NCI-H2171 (cell line): ENCODE results near the gene MYL11.
"Not testable (repeated sequence)": the region's sequence is repeated elsewhere in the genome, so short reads cannot be mapped to it uniquely, and the experiment has no call there.

ENCODE experiments used
- DNase-seq: peaks from one replicate; lab custom pipeline; 2025; lab: John Stamatoyannopoulos, UW

Gene MYL11, protein sequence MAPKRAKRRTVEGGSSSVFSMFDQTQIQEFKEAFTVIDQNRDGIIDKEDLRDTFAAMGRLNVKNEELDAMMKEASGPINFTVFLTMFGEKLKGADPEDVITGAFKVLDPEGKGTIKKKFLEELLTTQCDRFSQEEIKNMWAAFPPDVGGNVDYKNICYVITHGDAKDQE

DNA sequence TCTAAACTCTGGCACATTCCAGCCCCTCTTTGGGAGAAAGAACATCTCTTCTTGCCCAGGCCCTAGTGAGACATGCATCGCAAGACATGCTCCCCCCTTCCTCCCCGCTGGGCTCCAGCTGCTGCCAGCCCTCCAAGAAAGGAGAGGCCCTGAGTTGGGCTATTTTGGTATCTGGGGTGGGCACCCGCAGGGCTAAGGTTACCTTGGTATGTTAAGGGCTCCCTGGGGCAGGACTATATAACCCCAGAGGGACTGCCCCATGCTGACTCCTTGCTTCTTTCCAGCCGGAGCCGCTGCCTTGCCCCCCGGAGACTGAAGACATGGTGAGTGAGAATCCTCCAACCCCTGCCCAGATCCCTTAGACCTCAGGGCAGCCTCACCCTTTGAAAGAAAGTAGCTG is at the start of gene MYL11:
Gene MYL11 (plus strand): TSS at position 265 of the 400 bp plus-strand sequence. CDS start 56 bp downstream, at position 321.
- no peak for DNase-seq

DNA sequence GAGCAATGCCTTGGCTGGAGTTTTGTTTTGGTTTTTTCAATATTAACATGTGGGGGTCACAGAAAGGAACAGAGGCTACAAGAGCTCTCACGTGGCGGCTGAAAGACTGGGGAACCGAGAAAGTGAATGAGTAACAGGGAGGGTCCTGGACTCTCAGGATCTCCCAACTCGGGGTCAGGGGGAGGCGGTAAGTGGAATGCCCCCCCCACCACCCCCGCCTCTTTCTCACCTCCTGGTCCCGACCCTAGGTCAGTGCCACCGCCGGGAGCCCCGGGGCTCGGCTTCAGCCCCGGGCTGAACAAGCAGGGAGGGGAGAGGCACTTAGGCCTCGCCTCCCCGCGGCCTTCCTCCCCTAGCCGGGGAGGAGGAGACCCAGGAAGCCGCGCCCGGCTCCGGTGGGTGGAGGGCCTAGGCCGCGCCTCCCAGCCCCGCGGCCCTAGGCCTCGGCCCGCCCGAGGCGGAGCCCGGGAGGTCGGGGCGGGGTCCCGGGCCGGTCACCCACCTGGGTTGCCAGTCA is 40.1 kb upstream of the MYL11 start:
- DNase-seq: peak; percentile 58

DNA sequence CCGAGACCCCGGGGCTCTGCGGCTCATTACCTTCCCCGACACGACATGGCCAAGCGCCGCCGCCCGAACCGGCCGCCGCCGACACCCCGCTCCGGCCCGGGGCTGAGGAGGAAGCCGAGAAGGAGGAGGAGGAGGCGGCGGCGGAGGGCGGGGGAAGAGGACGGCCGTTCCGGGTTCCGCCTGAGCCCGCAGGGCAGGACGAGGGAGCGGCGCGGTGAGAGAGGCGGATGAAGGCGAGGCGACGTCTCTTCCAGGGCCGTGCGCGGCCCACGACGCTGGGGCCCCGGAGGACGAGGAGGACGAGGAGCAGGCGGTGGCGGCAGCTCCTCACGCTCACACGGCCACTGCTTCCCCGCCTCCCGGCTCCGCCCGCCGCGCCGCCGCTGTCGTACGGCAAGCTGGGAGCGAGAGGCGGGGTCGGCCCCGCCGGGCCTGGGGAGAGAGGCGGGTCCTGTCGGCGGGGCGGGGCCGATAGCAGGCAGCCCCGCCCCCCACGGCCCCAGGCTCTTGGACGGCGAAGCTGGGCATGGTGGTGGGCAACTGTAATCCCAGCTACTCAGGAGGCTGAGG is 39.5 kb upstream of the MYL11 start:
- peak; percentile 59 for DNase-seq

DNA sequence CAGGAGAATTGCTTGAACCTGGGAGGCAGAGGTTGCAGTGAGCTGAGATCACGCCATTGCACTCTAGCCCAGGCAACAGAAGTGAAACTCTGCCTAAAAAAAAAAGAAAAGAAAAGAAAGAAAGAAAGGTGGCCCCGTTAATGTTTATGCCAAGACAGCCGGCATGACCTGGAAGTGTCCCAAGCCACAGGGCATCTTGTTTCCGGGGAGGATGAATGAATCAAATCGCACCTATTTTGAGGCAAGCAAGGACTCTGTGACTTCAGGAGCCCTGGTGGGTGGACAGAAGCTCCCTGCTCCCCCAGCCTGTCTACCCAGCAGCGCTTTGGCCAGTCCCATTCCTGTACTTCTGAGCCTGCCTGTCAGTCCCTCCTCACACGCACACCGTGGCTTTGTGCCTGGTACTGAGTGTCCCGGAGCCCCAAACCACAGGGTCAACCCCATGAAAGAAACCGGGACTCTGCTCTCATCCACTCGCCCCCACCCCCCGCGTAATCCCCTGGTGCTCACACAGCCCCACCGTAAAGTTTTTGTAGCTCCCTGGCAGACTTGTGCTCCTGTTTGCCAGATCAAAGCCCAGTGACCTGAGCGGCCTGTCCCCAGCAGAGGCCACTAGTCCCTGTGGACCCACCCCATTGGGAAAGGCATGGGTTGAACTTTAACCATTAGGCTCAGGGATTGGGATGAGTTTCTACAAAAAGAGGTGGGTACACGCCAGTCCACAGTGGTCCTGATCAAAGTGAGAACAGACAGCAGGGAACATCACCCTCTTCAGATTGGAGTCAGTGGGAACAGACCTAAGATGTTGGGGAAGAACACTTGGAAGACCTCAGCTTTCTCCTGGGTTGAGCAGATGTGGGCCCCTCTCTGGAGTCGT is 38.8 kb upstream of the MYL11 start:
- DNase-seq: no peak

DNA sequence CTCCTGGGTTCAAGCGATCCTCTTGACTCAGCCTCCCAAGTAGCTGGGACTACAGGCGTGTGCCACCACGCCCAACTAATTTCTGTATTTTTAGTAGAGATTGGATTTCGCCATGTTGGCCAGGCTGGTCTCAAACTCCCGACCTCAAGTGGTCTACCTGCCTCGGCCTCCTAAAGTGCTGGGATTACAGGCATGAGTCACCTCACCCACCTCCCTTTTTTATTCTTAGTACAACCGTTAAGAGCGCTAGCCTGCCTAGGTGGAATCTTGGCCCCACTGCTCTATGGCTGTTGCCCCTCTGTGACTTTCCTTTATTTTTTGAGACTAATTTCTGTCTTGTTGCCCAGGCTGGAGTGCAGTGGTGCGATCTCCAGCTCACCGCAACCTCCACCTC is 36.6 kb upstream of the MYL11 start:
- not testable (repeated sequence) for DNase-seq

DNA sequence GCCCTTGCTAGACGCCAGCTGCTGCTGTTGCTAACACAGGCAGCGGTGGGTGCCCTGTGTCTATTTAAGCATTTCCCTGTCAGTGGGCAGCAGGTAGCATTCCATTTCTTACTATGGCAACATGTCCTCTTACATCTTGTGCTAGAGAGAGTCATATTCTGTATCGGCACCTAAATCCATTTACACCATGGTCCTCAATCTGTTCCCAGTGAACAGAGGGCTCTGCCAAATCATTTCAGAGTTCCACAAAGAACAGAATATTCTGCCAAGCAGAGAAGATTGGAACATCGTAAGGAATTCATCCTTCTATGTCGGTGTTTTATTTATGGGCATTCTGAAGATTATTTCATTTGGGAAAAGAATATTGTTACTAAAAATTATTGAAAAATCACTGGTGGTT is 35.9 kb upstream of the MYL11 start:
- DNase-seq: not testable (repeated sequence)

DNA sequence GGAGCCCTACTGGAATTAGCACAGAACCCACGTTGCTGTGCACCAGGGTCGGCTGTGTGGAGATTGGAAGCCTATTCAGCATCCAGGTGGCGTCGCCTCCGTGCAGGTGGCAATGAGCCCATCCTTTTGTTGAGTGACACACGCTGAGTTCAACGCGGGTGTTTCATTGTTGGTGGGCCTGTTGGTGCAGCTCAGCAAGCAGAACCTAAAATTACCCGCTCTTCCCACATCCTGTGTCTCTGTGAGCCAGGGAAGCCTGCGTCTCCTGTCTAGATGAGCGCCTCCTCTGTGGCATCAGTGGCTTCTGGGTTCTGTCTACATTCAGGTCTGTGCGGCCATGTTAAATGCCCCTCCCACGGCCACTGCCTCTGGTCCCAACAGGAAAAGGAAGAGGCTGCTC is 34.0 kb upstream of the MYL11 start:
- no peak for DNase-seq

DNA sequence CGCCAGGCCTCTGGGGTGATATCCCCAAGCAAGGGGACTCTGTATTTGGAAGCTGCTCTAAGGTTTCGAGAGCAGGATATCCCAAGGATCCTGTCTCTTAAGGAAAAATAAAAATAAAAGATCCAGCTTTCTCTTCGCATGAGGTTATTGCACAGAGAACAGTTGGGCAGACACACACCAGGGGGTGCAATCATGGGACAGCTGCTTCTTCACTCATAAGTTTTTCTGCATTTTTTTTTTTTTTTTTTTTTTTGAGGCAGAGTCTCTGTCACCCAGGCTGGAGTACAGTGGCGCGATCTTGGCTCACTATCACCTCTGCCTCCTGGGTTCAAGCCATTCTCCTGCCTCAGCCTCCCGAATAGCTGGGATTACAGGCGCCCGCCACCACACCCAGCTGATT is 32.6 kb upstream of the MYL11 start:
- DNase-seq: not testable (repeated sequence)

DNA sequence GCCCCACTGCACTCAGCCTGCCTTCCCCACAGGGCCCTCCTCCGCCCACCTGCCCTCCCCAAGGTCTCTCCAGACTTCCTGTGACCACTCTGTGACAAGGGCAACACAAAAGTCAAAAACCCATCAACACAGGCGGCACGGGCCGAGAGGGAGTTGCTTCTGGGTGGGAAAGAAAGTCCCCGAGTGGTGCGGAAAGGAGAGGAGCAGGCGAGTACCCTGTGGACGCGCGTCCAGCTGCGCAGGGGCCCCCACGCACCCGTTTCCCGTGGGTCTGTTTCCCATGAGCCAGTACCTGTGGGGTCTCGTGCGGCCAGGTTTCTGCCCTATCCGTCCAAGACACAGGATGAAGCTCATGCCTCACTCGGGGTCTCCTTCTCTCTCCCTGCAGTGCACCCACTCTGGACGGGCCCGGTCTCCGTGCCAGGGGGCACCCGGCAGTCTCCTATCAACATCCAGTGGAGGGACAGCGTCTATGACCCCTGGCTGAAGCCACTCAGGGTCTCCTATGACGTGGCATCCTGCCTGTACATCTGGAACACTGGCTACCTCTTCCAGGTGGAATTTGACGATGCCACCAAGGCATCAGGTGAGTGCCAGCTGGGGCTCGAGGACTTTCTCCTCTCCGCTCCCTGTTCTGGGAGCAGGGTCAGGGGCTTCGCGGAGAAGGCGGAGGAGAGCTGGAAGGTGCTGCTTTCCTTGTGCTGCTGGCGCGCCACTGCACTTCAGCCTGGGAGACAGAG is 31.7 kb upstream of the MYL11 start:
- no peak for DNase-seq

DNA sequence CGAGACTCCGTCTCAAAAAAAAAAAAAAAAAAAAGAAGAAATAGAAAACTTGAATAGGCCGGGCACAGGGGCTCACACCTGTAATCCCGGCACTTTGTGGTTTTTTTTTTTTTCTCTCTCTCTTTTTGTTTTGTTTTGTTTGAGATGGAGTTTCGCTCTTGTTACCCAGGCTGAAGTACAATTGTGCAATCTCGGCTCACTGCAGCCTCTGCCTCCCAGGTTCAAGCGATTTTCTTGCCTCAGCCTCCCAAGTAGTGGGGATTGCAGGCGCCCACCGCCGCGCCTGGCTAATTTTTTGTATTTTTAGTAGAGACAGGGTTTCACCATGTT is 31.1 kb upstream of the MYL11 start:
- not testable (repeated sequence) for DNase-seq

DNA sequence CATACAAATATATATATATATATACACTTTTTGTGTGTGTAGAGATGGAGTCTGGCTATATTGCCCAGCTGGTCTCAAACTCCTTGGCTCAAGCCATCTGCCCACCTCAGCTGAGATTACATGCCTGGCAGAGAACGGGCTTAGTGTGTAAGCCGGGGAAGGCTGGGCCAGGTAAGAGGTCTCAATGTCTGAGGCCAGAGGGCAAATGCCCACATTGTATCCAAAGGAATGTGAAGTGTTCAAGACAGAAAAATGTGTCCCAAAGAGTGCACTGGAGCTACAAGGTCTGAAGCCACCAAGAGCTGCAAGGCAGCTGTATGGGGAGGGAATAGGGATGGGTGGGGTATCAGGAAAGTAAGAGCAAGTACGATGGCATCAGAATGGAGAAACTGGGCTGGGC is 28.3 kb upstream of the MYL11 start:
- DNase-seq: no peak

DNA sequence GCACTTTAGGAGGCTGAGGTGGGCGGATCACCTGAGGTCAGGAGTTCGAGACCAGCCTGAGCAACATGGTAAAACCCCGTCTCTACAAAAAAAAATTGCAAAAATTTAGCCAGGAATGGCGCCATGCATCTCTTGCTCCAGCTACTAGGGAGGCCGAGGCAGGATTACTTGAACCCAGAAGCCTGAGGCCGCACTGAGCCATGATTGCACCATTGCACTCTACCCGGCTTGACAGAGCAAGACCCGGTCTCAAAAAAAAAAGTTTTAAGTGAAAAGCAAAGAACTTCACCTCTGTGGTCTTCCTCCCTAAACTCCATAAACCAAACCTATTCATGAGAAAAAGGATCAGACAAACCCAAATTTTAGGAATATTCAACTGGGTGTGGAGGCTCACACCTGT is 26.5 kb upstream of the MYL11 start:
- no peak for DNase-seq

DNA sequence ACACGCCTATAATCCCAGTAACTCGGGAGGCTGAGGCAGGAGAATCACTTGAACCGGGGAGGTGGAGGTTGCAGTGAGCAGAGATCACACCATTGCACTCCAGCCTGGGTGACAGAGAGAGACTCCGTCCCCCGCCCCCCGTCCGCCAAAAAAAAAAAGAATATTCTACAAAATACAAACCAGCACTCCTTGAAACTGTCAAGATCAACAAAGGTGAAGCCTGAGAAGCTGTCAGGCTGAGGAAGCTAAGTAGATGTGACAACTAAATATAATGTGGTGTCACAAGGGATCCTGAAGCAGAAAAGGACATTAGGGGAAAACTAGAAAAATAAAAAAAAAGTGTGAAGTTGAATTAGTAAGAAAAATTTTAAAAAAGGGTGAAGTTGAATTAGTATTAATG is 25.7 kb upstream of the MYL11 start:
- no peak for DNase-seq

DNA sequence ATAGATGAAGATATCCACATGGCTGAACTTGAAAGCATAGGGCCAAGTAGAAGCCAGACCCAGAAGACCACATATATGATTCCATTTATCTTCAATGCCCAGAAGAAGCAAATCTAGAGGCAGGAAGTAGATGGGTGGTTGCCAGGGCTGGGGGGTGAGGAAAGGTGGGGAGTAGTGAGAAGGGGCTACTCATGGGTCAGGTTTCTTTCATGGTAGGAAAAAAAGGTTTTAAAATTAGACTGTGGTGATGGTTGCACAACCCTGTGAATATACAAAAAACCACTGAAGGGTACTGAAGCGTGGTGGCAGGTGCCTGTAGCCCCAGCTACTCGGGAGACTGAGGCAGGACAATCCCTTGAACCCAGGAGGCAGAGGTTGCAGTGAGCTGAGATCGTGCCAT is 24.9 kb upstream of the MYL11 start:
- no peak for DNase-seq

DNA sequence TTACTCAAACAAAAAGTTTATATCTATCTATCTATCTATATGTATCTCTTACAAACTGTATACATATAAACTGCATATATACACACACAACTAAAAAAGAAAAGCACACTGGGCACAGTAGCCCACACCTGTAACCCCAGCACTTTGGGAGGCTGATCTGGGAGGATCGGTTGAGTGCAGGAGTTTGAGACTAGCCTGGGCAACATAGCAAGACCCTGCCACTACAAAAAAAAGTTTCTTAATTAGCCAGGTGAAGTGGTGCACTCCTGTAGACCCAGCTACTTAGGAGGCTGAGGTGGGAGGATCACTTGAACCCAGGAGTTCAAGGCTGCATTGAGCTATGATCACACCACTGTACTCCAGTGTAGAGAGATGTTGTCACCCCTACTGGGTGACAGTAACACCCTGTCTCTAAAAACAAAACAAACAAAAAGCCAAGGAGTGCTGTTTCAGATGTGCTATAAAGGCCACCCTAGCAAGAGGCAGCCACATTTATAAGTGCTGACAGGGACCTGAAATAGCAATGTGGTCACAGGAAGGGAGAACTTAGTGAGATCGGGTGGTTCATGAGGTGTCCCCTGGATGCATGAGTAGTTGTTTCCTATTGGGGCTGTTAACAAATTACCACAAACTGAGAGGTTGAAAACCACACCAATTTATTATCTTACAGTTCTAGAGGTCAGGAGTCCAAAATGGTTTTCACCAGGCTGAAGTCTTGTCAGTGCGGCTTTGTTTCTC is 24.3 kb upstream of the MYL11 start:
- no peak for DNase-seq

DNA sequence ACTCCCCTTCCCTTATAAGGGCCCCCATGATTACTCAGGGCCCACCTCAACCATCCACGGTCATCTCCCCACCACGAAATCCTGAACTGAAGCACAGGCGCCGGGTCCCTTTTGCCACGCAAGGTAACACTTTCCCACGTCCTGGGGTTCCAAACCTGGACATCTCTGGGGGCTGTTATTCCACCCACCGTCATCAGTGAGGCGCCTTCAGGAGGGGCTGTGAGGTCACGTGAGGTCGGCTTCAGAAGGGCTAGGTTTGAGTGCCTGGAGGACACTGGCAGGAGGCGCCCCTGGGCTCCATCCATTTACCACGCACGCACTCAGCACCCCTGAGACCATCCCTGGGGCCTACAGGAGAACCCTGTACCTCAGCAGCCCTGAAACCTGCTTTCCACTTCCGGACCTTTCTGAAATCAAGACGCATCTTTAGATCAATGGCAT is 23.6 kb upstream of the MYL11 start:
- no peak for DNase-seq

DNA sequence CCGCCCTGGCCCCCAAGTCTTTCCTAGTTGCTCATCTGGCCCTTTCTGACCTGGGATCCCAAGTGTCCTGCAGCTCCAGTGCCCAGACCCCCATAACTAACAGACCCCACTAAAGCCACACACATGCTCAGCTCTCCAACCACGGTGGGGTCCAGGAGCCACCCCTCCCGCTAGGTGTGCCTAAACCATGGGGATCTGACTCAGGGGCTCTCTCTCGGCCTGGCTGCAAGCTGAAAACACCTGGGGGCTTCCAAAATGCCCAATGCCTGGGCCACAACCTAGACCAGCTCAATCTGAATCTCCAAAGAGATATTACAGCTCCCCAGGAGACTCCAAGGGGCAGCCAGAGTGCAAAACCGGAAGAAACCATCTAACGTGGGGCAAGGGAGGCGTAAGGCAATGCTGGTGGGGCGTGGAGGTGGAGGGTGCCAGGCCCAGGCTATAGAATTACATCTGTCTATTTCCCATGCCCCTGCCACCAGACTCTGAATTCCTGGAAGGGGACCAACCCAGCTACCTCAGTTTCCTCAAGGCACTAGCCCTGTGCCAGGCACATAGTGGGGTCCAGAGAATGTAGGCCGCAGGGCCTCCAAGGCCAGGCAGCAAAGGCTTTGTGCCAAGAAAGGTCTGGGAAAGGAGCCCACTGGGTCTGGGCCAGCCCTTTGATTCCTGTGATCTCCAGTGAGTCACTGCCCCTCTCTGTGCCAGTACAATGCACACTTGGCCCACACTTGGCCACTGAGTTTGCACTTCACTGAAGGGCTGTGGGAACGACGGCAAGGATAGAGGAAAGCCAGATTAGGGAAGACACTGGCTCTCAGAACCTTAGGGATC is 22.8 kb upstream of the MYL11 start:
- no peak for DNase-seq

DNA sequence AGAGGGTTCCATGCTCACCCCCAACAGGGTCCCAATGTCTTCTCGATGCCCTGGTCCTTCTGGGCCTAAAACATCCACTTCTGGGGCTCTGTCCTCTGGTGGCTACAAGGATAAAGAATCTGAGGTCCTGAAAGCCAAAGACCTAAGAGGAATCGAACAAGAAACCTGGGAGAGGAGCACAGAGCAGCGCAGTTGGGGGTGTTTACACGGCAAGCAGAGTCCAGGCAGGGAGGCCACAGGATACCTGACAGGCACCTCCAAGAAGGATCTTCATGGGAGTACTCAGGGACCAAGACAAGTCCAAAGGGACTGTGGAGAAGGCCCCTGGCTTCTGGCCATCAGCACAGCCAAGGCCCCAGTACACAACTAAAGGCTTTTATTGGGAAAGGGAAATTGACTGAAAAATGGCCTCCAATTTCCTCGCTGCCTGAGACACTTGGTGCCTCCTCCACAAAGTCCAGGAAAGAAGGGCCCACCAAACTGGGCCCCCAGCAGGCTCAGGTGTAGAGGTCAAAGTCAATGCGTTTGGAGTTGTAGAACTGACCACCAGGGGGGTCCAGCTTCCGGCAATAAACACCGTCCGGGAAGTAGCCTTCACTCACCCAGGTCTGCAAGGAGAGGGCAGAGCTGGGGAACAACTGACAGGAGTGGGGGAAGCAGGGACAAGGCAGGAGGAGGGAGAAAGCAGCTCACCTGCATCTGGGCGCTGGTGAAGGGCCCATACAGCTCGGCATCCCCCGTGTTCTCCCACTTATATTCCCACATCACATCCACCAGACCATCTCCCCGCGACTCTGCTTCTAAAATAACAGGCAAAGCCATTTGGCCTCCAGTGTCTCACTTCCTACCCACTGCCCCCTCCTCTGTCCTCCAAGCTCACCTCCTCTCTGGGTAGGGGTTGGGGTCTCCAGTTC is 21.9 kb upstream of the MYL11 start:
- no peak for DNase-seq

DNA sequence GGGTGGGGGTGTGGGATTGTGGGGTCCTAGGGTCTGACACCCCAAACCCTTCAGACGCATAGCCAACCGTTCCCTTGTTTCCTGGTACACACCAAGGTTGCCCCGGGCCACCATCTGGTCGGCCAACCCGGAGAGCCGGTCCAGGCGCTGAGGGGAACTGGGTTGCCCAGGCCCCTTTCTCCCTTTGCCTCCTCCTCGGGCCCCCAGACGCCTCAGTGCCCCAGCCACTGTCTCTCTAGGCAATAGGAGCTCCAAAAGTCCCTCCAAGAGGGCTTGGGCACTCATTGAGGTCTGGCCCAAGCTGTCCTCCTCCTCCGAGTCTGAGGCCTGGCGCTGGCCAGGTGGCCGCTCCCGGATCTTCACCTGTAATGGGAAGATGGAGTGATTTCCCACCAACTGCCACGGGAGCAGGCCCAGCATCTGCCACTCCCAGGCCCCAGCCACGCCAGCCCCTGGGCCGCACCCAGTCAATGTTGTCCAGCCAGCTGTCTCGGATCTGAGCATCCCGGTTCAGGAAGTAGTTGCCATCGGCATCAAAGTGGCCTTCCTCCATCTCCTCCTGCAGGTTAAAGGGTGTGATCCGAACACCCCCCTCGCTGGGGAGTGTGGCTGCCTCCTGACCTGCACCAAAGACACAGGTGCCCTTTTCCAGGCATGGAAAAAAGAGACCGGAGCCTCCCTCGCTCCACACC is 21.0 kb upstream of the MYL11 start:
- DNase-seq: no peak
